Adrenal gland (tissue), 5 donors: Measurements from ENCODE around the gene DCXR.

Experiments used
- POLR2A ChIP-seq, 2 donors: fragments of 450-650 bp; IDR thresholded peaks; one replicate each; pipeline ENCODE4 v1.6.1; 2017; ENCODE audit warnings: antibody characterized with exemption in 2 of 2, mild to moderate bottlenecking in 2 of 2, moderate library complexity in 1 of 2
- TF ChIP-seq, protein P1 (sequence below), 6 experiments: fragments of 450-650 bp in 4 of 6; fragments of 200-600 bp in 2 of 6; sonication (generic) in 1 of 6; IDR thresholded peaks; 1 replicate in 5 of 6; 2 replicates in 1 of 6; pipeline versions ENCODE4 v1.5.1 to v1.8.0; 2016 to 2021; ENCODE audit warnings: antibody characterized with exemption in 6 of 6, mild to moderate bottlenecking in 2 of 6, moderate library complexity in 1 of 6
- donor health status: DM: no; HTN: no; CAD: no.

GRCh38 chr17:82046903-82047302 is 9.4 kb upstream of the DCXR start:
- TF ChIP-seq, protein P1, sequence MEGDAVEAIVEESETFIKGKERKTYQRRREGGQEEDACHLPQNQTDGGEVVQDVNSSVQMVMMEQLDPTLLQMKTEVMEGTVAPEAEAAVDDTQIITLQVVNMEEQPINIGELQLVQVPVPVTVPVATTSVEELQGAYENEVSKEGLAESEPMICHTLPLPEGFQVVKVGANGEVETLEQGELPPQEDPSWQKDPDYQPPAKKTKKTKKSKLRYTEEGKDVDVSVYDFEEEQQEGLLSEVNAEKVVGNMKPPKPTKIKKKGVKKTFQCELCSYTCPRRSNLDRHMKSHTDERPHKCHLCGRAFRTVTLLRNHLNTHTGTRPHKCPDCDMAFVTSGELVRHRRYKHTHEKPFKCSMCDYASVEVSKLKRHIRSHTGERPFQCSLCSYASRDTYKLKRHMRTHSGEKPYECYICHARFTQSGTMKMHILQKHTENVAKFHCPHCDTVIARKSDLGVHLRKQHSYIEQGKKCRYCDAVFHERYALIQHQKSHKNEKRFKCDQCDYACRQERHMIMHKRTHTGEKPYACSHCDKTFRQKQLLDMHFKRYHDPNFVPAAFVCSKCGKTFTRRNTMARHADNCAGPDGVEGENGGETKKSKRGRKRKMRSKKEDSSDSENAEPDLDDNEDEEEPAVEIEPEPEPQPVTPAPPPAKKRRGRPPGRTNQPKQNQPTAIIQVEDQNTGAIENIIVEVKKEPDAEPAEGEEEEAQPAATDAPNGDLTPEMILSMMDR (IDR thresholded peaks at IDR 0.05), result no peak
- no peak for TF ChIP-seq POLR2A (IDR thresholded peaks at IDR 0.05)
